DMS53 (cell line): ENCODE results near the gene SYNGR2.

Experiments used
- DNase-seq: peaks from one replicate; lab custom pipeline; 2025; lab: John Stamatoyannopoulos, UW

SYNGR2 gene

DNA sequence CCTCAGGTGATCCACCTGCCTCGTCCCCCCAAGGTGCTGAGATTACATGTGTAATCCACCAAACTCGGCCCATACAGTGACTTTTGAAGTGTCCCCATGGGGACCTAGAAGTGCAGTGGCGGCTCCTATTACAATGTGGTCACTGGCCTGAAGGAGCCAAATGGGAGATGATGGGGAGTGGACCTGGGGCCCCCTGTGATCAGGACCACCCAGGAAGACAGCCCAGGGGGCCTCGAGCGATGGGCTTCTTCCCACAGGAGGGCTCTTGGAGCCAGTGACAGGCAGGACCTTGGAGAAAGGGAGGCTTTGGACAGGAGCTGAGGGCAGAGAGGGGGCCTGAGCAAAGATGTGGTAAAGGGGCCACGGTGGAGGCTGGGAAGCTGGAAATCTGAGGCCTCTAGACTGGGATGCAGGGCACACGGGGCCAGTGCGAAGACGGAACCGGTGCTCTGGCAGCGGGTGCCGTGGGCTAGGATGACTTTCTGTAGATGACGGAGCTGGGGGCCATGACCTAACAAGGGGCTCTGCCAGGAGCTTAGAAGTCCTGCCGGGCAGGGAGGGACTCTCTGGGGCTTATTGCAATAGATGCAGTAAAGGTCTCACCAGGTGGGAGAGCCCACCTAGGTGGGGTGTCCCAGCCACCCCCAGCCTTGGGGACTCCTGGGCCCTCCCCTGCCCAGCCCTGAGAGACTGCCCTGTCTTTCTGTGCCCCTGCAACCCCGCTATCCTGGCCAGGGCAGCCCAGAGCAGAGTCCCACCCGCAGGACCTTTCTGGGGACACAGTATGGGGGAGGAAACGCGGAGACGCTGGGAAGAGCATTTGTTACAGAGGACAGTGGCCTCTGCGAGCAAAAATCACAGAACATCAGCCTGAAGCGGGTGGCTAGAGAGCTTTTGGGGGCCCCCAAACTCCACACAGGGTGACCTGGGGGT is 24.9 kb upstream of the SYNGR2 start:
- DNase-seq: no peak

DNA sequence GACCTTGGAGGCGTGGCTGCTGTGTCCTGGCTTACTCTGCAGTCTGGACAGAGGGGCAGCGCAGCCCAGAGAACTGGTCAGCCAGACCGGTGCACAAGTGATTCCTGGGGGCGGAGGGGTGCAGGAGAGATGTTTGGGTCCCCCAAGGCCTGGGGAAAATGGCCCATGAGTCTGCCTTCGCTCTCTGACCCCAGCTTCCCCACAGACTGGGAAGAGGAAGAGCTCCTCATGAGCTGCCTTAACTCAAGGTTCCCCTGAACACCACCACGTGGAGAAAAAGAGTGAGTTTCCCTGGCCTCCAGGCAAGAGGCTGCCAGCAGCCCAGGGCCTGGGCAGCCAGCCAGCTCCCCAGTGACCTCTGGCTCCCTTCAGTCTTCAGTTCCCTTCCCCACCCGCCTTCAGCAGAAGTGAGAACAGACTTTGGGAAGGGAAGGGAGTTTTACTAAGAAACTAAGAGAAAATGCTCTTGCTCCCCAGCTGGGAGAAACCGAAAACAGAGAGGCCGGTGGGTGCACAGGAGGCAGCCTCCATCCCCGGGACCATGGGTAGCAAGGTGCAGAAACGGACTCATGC is 24.1 kb upstream of the SYNGR2 start:
- DNase-seq: peak; percentile 44

GRCh38 chr17:78144736-78145641 is 23.4 kb upstream of the SYNGR2 start:
- no peak for DNase-seq

DNA sequence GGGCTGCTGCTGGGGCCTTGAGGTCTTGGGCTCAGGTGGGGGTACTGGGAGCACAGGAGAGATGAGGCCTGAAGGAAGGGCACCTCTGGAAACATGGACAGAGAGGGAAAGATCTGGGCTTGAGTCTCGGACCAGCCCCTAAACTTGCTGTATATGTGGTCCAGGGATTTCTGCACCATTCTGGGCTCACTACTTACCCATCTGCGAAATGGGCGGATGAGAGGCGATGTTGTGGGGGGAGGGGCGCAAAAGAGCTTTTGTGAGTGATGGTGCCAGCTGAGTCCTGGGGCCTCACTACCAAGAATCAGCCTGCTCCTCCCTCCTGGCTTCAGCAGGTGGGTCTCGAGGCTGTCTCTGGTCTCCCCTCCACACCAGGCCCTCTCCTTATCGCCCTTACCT is 21.9 kb upstream of the SYNGR2 start:
- no peak for DNase-seq

DNA sequence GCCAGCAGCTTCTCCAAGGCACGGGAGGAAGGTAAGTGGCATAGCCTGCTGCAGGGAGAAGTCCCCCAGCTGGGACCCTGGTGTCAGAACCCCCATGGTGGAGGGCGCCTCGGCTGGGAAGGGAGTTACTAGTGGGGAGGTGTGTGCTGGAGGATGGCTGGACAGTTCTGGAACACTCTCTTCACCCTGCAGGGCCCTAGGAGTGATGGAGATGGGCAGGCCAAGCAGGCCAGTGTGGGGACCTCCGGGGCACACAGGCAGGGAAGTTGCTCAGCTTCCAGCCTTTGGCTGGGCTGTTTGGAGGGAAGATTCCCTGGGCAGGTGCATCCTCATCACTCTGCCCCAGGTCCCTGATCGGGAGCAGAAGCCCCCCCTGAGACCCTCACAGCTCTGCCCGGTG is 21.5 kb upstream of the SYNGR2 start:
- no peak for DNase-seq

DNA sequence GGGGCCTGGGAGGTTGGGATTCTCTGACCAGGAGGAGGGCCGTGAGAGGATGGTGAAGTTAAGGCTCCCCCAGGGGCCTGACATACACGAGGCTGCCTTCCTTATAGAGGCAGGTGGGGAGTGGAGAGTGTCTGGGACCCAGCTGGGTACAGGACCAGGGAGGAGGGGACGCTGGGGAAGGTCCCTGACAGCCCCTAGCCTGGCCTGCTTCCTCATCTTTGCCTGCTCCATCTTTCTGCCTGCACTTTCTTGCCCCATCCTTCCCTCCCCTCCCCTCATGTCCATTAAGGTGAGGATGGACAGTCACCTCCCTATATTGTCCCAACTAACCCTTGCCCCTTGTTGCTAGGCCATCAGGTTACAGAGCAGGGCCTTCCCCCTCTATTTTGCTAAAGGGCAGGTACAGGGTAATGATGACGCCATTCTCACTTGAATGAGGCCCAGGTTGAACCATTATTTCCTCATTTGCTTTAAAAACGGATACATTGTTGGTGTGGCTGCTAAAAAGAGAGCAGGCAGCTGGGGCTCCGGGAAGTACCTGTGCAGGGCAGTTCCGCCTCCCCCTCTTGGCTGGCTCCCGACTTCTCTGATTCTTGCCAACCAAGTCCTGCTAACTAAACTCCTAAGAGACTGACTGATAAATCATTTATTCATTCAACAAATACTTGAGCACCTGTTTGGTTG is 20.9 kb upstream of the SYNGR2 start:
- DNase-seq: no peak

GRCh38 chr17:78148286-78149016 is 19.9 kb upstream of the SYNGR2 start:
- no peak for DNase-seq

- peak; percentile 70 for DNase-seq
Observed at GRCh38 chr17:78151514-78152008, 16.8 kb upstream of the SYNGR2 start.

GRCh38 chr17:78154903-78155811 is 13.2 kb upstream of the SYNGR2 start:
- DNase-seq: no peak

- no peak for DNase-seq
Observed at GRCh38 chr17:78159575-78160158, 8.7 kb upstream of the SYNGR2 start.

GRCh38 chr17:78163881-78164747 is 4.3 kb upstream of the SYNGR2 start:
- DNase-seq: no peak

GRCh38 chr17:78164748-78165607 is 3.4 kb upstream of the SYNGR2 start:
- DNase-seq: no peak

- DNase-seq: peak; percentile 58
Observed at GRCh38 chr17:78166416-78166815, 2.0 kb upstream of the SYNGR2 start.

DNA sequence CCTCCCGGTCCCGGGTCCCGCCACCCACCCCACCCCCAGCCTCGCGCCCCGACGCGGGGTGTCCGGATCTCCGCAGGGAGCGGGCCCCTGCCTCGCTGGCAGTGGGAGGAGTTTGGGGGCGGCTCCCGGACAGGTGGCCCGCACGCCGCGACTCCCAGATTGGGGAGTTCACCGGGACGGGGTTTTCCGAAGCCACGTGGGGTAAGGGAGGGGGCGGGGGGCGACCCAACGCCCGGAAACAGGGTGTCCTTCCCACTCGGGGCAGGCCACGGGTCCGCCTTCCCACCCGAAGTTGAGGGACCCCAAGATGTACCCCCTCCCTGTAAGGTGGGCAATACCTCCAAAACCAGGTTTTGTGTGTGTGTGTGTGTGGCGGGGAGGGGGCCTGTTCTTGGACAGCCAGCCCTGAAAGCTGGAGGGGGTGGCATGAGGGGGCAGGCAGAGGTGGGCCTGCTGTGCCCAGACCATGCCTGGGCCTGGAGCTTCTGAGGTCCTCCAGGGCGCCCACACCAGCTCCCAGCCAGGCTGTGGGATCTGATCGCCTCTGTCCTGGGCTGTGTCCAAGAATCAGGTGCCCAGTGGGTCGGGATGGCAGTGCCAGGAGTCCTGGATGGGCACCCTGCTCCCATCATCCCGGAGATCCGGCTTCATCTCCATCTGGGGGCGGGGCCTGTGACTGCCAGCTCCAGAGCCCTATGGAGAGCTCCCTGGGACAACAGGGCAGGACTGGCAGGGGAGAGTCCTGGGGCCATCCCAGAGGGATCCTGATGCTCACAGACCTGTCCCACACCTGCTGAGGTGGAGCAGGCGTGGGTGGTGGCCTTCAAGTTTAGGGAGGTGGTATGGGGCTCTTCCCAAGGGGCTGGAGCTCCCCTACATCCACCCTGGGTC is 767 bp downstream of the SYNGR2 start:
- peak; percentile 87 for DNase-seq

GRCh38 chr17:78170692-78171590 is 2.6 kb downstream of the SYNGR2 start:
- DNase-seq: no peak
